GM12878 (cell line): Measurements from ENCODE around the gene DPP6. TPM values are rescaled to one million over a fixed set of nuclear protein-coding genes. Genes with fewer than 3 reads are reported as not detected.

Source experiments
- ATAC-seq: fragments of 200-7000 bp; cut with Tn5 transposase; 3 replicates; pipeline ENCODE4 v1.9.1; 2020; ENCODE audit warnings: mild to moderate bottlenecking, moderate library complexity
- BruUV-seq: library from RNA; stranded (reverse); fragments of 400-500 nt; replicated peaks from 2 replicates; lab custom pipeline; 2021; lab: Mats Ljungman, UMichigan
- CTCF ChIA-PET: fragments of 300-600 bp; sonication (Branson Sonifier 250); formaldehyde crosslinking; extraction: SDS; loops from one replicate; lab custom pipeline; 2021; ENCODE audit warnings: inconsistent platforms; lab: Yijun Ruan, JAX
- POLR2A ChIA-PET: fragments of 350-600 bp; formaldehyde crosslinking; extraction: SDS; loops from one replicate; lab custom pipeline; 2021; ENCODE audit warnings: inconsistent platforms; lab: Charles Lee
- RAD21 ChIA-PET: fragments of 300-600 bp; sonication (Branson Sonifier 250); formaldehyde crosslinking; loops from one replicate; lab custom pipeline; 2023; ENCODE audit warnings: antibody characterized with exemption; ENCODE audit not compliant: unreplicated experiment; lab: Charles Lee
- SMC1A ChIA-PET: fragments of 300-600 bp; sonication (Branson Sonifier 250); formaldehyde crosslinking; loops from one replicate; lab custom pipeline; 2023; ENCODE audit not compliant: unreplicated experiment, uncharacterized antibody; lab: Charles Lee
- DNase-seq: peaks from one replicate; pipeline ENCODE4 v3.0.0-alpha.2; 2011; ENCODE audit warnings: low read depth, low spot score
- FAIRE-seq: peaks from 3 replicates; lab custom pipeline; 2011; peaks lifted over from hg19 to GRCh38; lab: Jason Lieb, UNC
- H2AFZ ChIP-seq: 2 replicates; pipeline ENCODE4 v1.6.0; 2011; ENCODE audit warnings: low read depth, low read length, control low read depth; ENCODE audit not compliant: control insufficient read depth
- H3K27ac ChIP-seq: 2 replicates; pipeline ENCODE4 v1.5.1; 2011; ENCODE audit warnings: control low read depth; ENCODE audit not compliant: control insufficient read depth, insufficient read depth
- H3K27me3 ChIP-seq, 2 experiments: replicated peaks in 1 of 2; 2 replicates each; pipeline versions ENCODE4 v1.6.0 to v1.6.1; 2011; ENCODE audit warnings: low read length in 1 of 2; ENCODE audit not compliant: control insufficient read depth in 2 of 2, insufficient read depth in 2 of 2
- H3K36me3 ChIP-seq, 2 experiments: 2 replicates each; pipeline ENCODE4 v1.5.1; 2011; ENCODE audit warnings: low read length in 1 of 2; ENCODE audit not compliant: control insufficient read depth in 2 of 2, insufficient read depth in 2 of 2
- H3K4me1 ChIP-seq: 2 replicates; pipeline ENCODE4 v1.6.1; 2011; ENCODE audit warnings: mild to moderate bottlenecking, low read length, moderate library complexity, mixed read lengths; ENCODE audit not compliant: control insufficient read depth, insufficient read depth
- H3K4me2 ChIP-seq: 2 replicates; pipeline ENCODE4 v1.6.0; 2011; ENCODE audit warnings: control low read depth; ENCODE audit not compliant: control insufficient read depth, insufficient read depth
- H3K4me3 ChIP-seq: fragments of 200-600 bp; sonication (generic); 2 replicates; pipeline ENCODE4 v1.5.1; 2016
- H3K79me2 ChIP-seq: 2 replicates; pipeline ENCODE4 v1.6.0; 2011; ENCODE audit warnings: low read length; ENCODE audit not compliant: control insufficient read depth, insufficient read depth
- H3K9ac ChIP-seq: 2 replicates; pipeline ENCODE4 v1.8.0; 2011; ENCODE audit warnings: low read length, control low read depth, mixed read lengths; ENCODE audit not compliant: control insufficient read depth, insufficient read depth
- H3K9me3 ChIP-seq: replicated peaks from 3 replicates; pipeline ENCODE4 v1.5.1; 2011; ENCODE audit warnings: mild to moderate bottlenecking, low read length; ENCODE audit not compliant: control insufficient read depth, insufficient read depth
- H4K20me1 ChIP-seq: 2 replicates; pipeline ENCODE4 v1.6.0; 2011; ENCODE audit not compliant: control insufficient read depth, insufficient read depth
- CREM ChIP-seq: IDR thresholded peaks from 2 replicates; pipeline ENCODE4 v1.6.1; 2014; ENCODE audit warnings: antibody characterized with exemption, low read depth
- CUX1 ChIP-seq: IDR thresholded peaks from 2 replicates; pipeline ENCODE4 v1.6.1; 2012; ENCODE audit warnings: improper control_type of control experiment, low read depth, low read length; ENCODE audit not compliant: insufficient replicate concordance
- EGR1 ChIP-seq, 2 experiments: IDR thresholded peaks; 1 replicate in 1 of 2; 2 replicates in 1 of 2; pipeline ENCODE4 v1.6.1; 2011 to 2012; ENCODE audit warnings: low read depth in 2 of 2, low read length in 2 of 2, borderline replicate concordance in 1 of 2, mild to moderate bottlenecking in 1 of 2, moderate library complexity in 1 of 2
- IKZF2 ChIP-seq, 2 experiments: fragments of 450-650 bp; IDR thresholded peaks; 2 replicates each; pipeline ENCODE4 v1.6.1; 2017; ENCODE audit warnings: mild to moderate bottlenecking in 2 of 2, moderate library complexity in 2 of 2
- KAT2A ChIP-seq: conservative IDR thresholded peaks from 2 replicates; pipeline ENCODE4 v1.6.1; 2011; ENCODE audit warnings: low read depth, low read length; ENCODE audit not compliant: control insufficient read depth
- NBN ChIP-seq: fragments of 450-650 bp; IDR thresholded peaks from 2 replicates; pipeline ENCODE4 v1.6.1; 2016
- NR2F1 ChIP-seq: fragments of 450-650 bp; conservative IDR thresholded peaks from 2 replicates; pipeline ENCODE4 v1.6.1; 2017; ENCODE audit warnings: mild to moderate bottlenecking
- RAD51 ChIP-seq: fragments of 450-650 bp; IDR thresholded peaks from 2 replicates; pipeline ENCODE4 v1.6.1; 2016; ENCODE audit warnings: moderate library complexity, mild to moderate bottlenecking, inconsistent platforms
- RBBP5 ChIP-seq: fragments of 200-600 bp; sonication (generic); conservative IDR thresholded peaks from 2 replicates; pipeline ENCODE4 v1.6.1; 2016
- SIN3A ChIP-seq: IDR thresholded peaks from 2 replicates; pipeline ENCODE4 v1.6.1; 2012; ENCODE audit warnings: low read depth, low read length, improper control_type of control experiment
- SREBF2 ChIP-seq: IDR thresholded peaks from 2 replicates; pipeline ENCODE4 v1.6.1; 2012; ENCODE audit warnings: mild to moderate bottlenecking, low read length
- STAT1 ChIP-seq: fragments of 450-650 bp; conservative IDR thresholded peaks from 2 replicates; pipeline ENCODE4 v1.6.1; 2014; ENCODE audit warnings: antibody characterized with exemption, mild to moderate bottlenecking
- TCF12 ChIP-seq: IDR thresholded peaks from 2 replicates; pipeline ENCODE4 v1.6.1; 2011; ENCODE audit warnings: low read depth, mild to moderate bottlenecking, low read length
- USF2 ChIP-seq: IDR thresholded peaks from 2 replicates; pipeline ENCODE4 v1.6.1; 2011; ENCODE audit warnings: low read depth, low read length, improper control_type of control experiment, borderline replicate concordance
- WGBS: methylation state at CpG from one replicate; pipeline ENCODE4 v1.1.6; 2016; ENCODE audit warnings: low lambda C conversion rate; ENCODE audit not compliant: insufficient replicate concordance, insufficient coverage; ENCODE audit errors: missing lambda C conversion rate; 5-methylcytosine and 5-hydroxymethylcytosine counted together
- in situ Hi-C: fragments of 300-500 bp; cut with MboI; formaldehyde crosslinking; loops from 9 replicates; pipeline ENCODE4 v1.14.3; 2018; ENCODE audit warnings: mixed read lengths
- intact Hi-C: fragments of 100-400 bp; cut with micrococcal nuclease; formaldehyde crosslinking; loops from one replicate; pipeline ENCODE4 v1.14.2; 2022; ENCODE audit not compliant: unreplicated experiment
- polyA plus RNA-seq, 11 experiments: library from polyadenylated mRNA; depleted of rRNA in 4 of 11; unstranded in 6 of 11; stranded (reverse) in 5 of 11; fragments of >200 nt; fragmentation: Nextera tagmentation in 4 of 11; fragmentation: Illumina TruSeq in 1 of 11; extraction: Ambion mirVana in 4 of 11; extraction: Trizol in 1 of 11; gene quantifications; 1 replicate in 1 of 11; 2 replicates in 10 of 11; pipeline versions ENCODE4 v1.2.1 to v1.2.3, GENCODE V29; 2011 to 2016; ENCODE audit warnings: inconsistent platforms in 2 of 11, missing spikeins in 2 of 11, low read depth in 1 of 11
- total RNA-seq, 4 experiments: library from RNA; depleted of rRNA in 3 of 4; stranded (reverse); fragments of >200 nt in 3 of 4; fragmentation: Illumina TruSeq in 1 of 4; extraction: Trizol in 1 of 4; gene quantifications; 2 replicates each; pipeline versions ENCODE4 v1.2.1 to v1.2.3, GENCODE V29; 2013 to 2021
- TF ChIP-seq, protein P1 (sequence below): fragments of 450-650 bp; IDR thresholded peaks from 2 replicates; pipeline ENCODE4 v1.6.1; 2017; ENCODE audit warnings: mild to moderate bottlenecking, moderate library complexity

DPP6 gene
- total and polyA plus RNA-seq, 10 of the 15 experiments (the other 5 are each of a cell fraction or from before 2014, with no cell fraction given), result not detected

GRCh38 chr7:154296443-154296842 lies 244.2 kb downstream of the DPP6 start:
- CTCF ChIA-PET, result no interaction called here
- 47% methylated on average over 4 of the region's 4 CpGs for WGBS
- Histone ChIP-seq H3K4me1 (no peaks in the 10 kb centered on the region), H3K79me2 (no peaks in the 10 kb centered on the region), H3K4me2 (no peak overlapping the region), H3K27me3 (no peaks in the 10 kb centered on the region), H3K4me3 (no peak overlapping the region), H3K36me3 (no peaks in the 10 kb centered on the region), H3K9ac (no peak overlapping the region), H3K9me3 (no peaks in the 10 kb centered on the region)
- FAIRE-seq (no peak), ATAC-seq (no peak), DNase-seq (no peak)
- RAD21 ChIA-PET, result no interaction called here
- in situ Hi-C loops, result no loop called here
- POLR2A ChIA-PET, result no interaction called here
- no TSS peak for BruUV-seq
- TF ChIP-seq, protein P1, sequence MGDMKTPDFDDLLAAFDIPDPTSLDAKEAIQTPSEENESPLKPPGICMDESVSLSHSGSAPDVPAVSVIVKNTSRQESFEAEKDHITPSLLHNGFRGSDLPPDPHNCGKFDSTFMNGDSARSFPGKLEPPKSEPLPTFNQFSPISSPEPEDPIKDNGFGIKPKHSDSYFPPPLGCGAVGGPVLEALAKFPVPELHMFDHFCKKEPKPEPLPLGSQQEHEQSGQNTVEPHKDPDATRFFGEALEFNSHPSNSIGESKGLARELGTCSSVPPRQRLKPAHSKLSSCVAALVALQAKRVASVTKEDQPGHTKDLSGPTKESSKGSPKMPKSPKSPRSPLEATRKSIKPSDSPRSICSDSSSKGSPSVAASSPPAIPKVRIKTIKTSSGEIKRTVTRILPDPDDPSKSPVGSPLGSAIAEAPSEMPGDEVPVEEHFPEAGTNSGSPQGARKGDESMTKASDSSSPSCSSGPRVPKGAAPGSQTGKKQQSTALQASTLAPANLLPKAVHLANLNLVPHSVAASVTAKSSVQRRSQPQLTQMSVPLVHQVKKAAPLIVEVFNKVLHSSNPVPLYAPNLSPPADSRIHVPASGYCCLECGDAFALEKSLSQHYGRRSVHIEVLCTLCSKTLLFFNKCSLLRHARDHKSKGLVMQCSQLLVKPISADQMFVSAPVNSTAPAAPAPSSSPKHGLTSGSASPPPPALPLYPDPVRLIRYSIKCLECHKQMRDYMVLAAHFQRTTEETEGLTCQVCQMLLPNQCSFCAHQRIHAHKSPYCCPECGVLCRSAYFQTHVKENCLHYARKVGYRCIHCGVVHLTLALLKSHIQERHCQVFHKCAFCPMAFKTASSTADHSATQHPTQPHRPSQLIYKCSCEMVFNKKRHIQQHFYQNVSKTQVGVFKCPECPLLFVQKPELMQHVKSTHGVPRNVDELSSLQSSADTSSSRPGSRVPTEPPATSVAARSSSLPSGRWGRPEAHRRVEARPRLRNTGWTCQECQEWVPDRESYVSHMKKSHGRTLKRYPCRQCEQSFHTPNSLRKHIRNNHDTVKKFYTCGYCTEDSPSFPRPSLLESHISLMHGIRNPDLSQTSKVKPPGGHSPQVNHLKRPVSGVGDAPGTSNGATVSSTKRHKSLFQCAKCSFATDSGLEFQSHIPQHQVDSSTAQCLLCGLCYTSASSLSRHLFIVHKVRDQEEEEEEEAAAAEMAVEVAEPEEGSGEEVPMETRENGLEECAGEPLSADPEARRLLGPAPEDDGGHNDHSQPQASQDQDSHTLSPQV, result no peak
- no peak for TF ChIP-seq RBBP5
- no peak for TF ChIP-seq SIN3A
- no peak for TF ChIP-seq TCF12
- TF ChIP-seq STAT1, result no peak
- no peak for TF ChIP-seq SREBF2
- TF ChIP-seq CREM, result no peak
- no peak for TF ChIP-seq CUX1
- no peak for TF ChIP-seq NBN
- TF ChIP-seq RAD51, result no peak
- no peak for TF ChIP-seq IKZF2 (IDR thresholded peaks at IDR 0.05)
- TF ChIP-seq USF2, result no peak
- TF ChIP-seq KAT2A, result no peak
- no peak for TF ChIP-seq EGR1 (IDR thresholded peaks at IDR 0.05; ENCODE audit: borderline replicate concordance in 1 of 2, low read depth in 2 of 2, low read length in 2 of 2)
- no peak for TF ChIP-seq NR2F1
- TF ChIP-seq, all 136 proteins: peak for 0
- no peak overlapping the region for H2AFZ ChIP-seq
- SMC1A ChIA-PET, result no interaction called here
- H3K27ac ChIP-seq, result no peak overlapping the region
- no peaks in the 10 kb centered on the region for H4K20me1 ChIP-seq
- intact Hi-C loops, result no loop called here
